Measurements from ENCODE around the gene CAMK1G. TPM values are rescaled to one million over a fixed set of nuclear protein-coding genes. Genes with fewer than 3 reads are reported as not detected.

CAMK1G gene
- total RNA-seq, 1 experiment from 2014 or later: not detected

GRCh38 chr1:209567698-209568175 lies 15.8 kb upstream of the CAMK1G start:
- intact Hi-C loops (cut with micrococcal nuclease; ENCODE audit: unreplicated experiment): loop anchor here (2.0 to 5.0 kb wide), 5 partner anchors 40 to 365 kb away; no protein-coding TSS in a partner anchor
- no peak overlapping the region for H3K4me3 Mint-ChIP-seq (ENCODE audit: unreplicated experiment)
- no peaks in the 10 kb centered on the region for H3K4me1 ChIP-seq
- CTCF ChIA-PET: interaction anchor here (0.6 kb wide), 1 partner anchor 85 kb away, joined by 3 read pairs; the partner anchor contains the start of gene LAMB3
- DNase-seq: no peak
- no peaks in the 10 kb centered on the region for H3K4me1 Mint-ChIP-seq (ENCODE audit: low read depth, unreplicated experiment)
- no peaks in the 10 kb centered on the region for H3K36me3 Mint-ChIP-seq (ENCODE audit: insufficient read depth, unreplicated experiment)
- no peak overlapping the region for H3K4me3 ChIP-seq (ENCODE audit: low read depth, low read length)
- POLR2A ChIA-PET: no interaction called here
- H3K9me3 ChIP-seq: no peaks in the 10 kb centered on the region
- TF ChIP-seq, protein P1, sequence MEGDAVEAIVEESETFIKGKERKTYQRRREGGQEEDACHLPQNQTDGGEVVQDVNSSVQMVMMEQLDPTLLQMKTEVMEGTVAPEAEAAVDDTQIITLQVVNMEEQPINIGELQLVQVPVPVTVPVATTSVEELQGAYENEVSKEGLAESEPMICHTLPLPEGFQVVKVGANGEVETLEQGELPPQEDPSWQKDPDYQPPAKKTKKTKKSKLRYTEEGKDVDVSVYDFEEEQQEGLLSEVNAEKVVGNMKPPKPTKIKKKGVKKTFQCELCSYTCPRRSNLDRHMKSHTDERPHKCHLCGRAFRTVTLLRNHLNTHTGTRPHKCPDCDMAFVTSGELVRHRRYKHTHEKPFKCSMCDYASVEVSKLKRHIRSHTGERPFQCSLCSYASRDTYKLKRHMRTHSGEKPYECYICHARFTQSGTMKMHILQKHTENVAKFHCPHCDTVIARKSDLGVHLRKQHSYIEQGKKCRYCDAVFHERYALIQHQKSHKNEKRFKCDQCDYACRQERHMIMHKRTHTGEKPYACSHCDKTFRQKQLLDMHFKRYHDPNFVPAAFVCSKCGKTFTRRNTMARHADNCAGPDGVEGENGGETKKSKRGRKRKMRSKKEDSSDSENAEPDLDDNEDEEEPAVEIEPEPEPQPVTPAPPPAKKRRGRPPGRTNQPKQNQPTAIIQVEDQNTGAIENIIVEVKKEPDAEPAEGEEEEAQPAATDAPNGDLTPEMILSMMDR (IDR thresholded peaks at IDR 0.05; ENCODE audit: insufficient read depth in 1 of 2, low read depth in 1 of 2, low read length in 1 of 2, severe bottlenecking in 1 of 2, unreplicated experiment in 1 of 2): no peak
- H3K27me3 ChIP-seq (replicated peaks; ENCODE audit: control insufficient read depth, insufficient read depth, low read length): no peaks in the 10 kb centered on the region
- no TSS peak for BruUV-seq (replicated peaks)
- peaks cover 16% of the 10 kb centered on the region for H3K27me3 Mint-ChIP-seq (ENCODE audit: insufficient read depth, unreplicated experiment)
- no peaks in the 10 kb centered on the region for H3K36me3 ChIP-seq (ENCODE audit: control insufficient read depth, insufficient read depth, low read length)
- no peaks in the 10 kb centered on the region for H3K9me3 Mint-ChIP-seq (ENCODE audit: unreplicated experiment)
- no peak overlapping the region for H3K27ac Mint-ChIP-seq (ENCODE audit: unreplicated experiment)

DNA sequence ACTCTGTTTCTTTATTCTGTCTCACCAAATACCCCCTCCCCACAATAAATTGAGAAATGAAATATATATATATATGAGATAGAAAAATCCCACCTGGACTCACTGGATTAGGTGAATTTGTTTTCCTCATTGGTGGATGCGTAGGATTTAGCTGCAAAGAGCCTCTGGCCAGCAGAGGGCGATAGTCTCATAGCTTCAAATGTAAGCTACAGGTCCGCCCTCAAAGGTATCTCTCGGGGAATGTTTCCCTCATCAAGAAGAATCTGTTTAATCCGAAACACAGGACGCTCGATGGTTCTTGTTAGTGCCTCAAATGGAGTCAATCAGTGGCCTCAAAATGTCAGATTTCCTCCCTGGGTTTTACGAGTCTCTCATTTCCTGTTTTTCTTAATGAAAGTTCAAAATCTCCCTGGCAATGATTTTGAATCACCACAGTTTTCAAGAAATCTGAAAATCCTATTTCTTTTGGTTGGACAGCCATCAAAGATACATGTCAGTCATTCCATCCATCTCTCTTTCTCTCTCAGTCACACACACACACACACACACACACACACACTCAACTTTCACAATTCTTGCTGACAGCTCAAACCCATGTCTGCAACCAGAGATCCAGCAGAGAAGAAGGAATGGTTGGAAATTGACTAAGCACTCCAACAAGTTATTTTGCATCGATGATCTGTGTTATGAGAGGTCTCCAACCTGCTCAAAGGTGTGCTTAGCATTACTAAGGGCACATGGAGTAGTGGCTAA lies 13.9 kb upstream of the CAMK1G start:
- peak; percentile 75 for DNase-seq
- intact Hi-C loops (cut with micrococcal nuclease; ENCODE audit: unreplicated experiment): loop anchor here (1.0 to 5.0 kb wide), 4 partner anchors 42 to 177 kb away; no protein-coding TSS in a partner anchor
- H3K4me1 ChIP-seq: no peaks in the 10 kb centered on the region
- ChIA-PET POLR2A (interaction anchor here (0.9 kb wide), 1 partner anchor 124 kb away, joined by 3 read pairs; no protein-coding TSS in a partner anchor), CTCF (interaction anchor here (0.6 to 1.4 kb wide), 13 partner anchors 9 to 362 kb away, joined by 3 to 9 read pairs (median 3); partner anchors contain the start of genes G0S2 and LAMB3)
- H3K27ac Mint-ChIP-seq (ENCODE audit: unreplicated experiment): no peak overlapping the region
- H3K36me3 ChIP-seq (ENCODE audit: control insufficient read depth, insufficient read depth, low read length): no peaks in the 10 kb centered on the region
- H3K4me1 Mint-ChIP-seq (ENCODE audit: low read depth, unreplicated experiment): no peaks in the 10 kb centered on the region
- H3K27me3 Mint-ChIP-seq (ENCODE audit: insufficient read depth, unreplicated experiment): peaks cover 18% of the 10 kb centered on the region
- no peaks in the 10 kb centered on the region for H3K9me3 ChIP-seq
- no peak overlapping the region for H3K4me3 ChIP-seq (ENCODE audit: low read depth, low read length)
- H3K36me3 Mint-ChIP-seq (ENCODE audit: insufficient read depth, unreplicated experiment): no peaks in the 10 kb centered on the region
- TF ChIP-seq, protein P1 (IDR thresholded peaks at IDR 0.05; ENCODE audit: insufficient read depth in 1 of 2, low read depth in 1 of 2, low read length in 1 of 2, severe bottlenecking in 1 of 2, unreplicated experiment in 1 of 2): peak; percentile 85 to 91
- H3K27me3 ChIP-seq (replicated peaks; ENCODE audit: control insufficient read depth, insufficient read depth, low read length): no peaks in the 10 kb centered on the region
- H3K9me3 Mint-ChIP-seq (ENCODE audit: unreplicated experiment): no peaks in the 10 kb centered on the region
- no TSS peak for BruUV-seq (replicated peaks)
- no peak overlapping the region for H3K4me3 Mint-ChIP-seq (ENCODE audit: unreplicated experiment)

DNA sequence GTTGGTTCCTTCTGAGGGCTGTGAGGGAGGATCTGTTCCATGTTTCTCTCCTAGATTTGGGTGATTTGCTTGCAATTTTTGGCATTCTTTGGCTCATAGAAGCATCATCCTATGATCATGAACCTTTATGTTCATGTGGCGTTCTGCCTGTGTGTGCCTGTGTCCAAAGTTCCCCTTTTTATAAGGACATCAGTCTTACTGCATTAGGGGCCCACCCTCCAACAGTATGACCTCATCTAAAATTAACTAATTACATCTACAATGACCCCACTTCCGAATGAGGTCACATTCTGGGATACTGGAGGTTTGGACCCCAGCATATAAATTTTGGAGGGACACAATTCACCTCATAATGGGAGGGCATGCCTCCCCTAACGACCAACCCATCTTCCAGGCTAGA lies 12.8 kb upstream of the CAMK1G start:
- intact Hi-C loops (cut with micrococcal nuclease; ENCODE audit: unreplicated experiment): no loop called here
- no peak overlapping the region for H3K4me3 ChIP-seq (ENCODE audit: low read depth, low read length)
- no peak for DNase-seq
- no peaks in the 10 kb centered on the region for H3K36me3 ChIP-seq (ENCODE audit: control insufficient read depth, insufficient read depth, low read length)
- H3K27me3 Mint-ChIP-seq (ENCODE audit: insufficient read depth, unreplicated experiment): peaks cover 20% of the 10 kb centered on the region
- BruUV-seq (replicated peaks): no TSS peak
- CTCF ChIA-PET: no interaction called here
- no peak overlapping the region for H3K4me3 Mint-ChIP-seq (ENCODE audit: unreplicated experiment)
- TF ChIP-seq, protein P1 (IDR thresholded peaks at IDR 0.05; ENCODE audit: insufficient read depth in 1 of 2, low read depth in 1 of 2, low read length in 1 of 2, severe bottlenecking in 1 of 2, unreplicated experiment in 1 of 2): no peak
- H3K27me3 ChIP-seq (replicated peaks; ENCODE audit: control insufficient read depth, insufficient read depth, low read length): no peaks in the 10 kb centered on the region
- H3K9me3 ChIP-seq: no peaks in the 10 kb centered on the region
- H3K36me3 Mint-ChIP-seq (ENCODE audit: insufficient read depth, unreplicated experiment): no peaks in the 10 kb centered on the region
- H3K4me1 ChIP-seq: no peaks in the 10 kb centered on the region
- no peaks in the 10 kb centered on the region for H3K9me3 Mint-ChIP-seq (ENCODE audit: unreplicated experiment)
- H3K27ac Mint-ChIP-seq (ENCODE audit: unreplicated experiment): no peak overlapping the region
- POLR2A ChIA-PET: no interaction called here
- no peaks in the 10 kb centered on the region for H3K4me1 Mint-ChIP-seq (ENCODE audit: low read depth, unreplicated experiment)

Measured in Caco-2 (cell line).